ENCODE measurements around the gene DSN1.

DNA sequence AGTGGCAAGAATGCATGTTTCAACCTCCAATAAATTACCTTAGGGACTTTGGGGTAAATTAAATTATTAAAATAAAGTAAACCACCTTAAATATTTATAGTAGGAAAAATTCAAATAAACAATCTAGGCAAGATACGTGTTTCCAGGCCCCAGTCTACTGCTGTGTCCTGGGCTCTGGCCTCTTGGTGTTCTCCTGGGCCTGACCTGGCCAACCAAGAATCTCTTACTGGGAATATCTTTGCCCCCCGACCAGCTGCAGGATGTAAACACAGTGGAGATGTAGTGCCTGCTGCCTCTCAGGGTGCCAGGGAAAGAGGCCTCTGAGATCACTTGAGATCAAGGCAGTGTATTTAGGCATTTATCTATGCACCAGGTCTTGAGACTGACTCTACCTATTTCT, 11.7 kb upstream of the DSN1 start:
- TF ChIP-seq, protein P1, sequence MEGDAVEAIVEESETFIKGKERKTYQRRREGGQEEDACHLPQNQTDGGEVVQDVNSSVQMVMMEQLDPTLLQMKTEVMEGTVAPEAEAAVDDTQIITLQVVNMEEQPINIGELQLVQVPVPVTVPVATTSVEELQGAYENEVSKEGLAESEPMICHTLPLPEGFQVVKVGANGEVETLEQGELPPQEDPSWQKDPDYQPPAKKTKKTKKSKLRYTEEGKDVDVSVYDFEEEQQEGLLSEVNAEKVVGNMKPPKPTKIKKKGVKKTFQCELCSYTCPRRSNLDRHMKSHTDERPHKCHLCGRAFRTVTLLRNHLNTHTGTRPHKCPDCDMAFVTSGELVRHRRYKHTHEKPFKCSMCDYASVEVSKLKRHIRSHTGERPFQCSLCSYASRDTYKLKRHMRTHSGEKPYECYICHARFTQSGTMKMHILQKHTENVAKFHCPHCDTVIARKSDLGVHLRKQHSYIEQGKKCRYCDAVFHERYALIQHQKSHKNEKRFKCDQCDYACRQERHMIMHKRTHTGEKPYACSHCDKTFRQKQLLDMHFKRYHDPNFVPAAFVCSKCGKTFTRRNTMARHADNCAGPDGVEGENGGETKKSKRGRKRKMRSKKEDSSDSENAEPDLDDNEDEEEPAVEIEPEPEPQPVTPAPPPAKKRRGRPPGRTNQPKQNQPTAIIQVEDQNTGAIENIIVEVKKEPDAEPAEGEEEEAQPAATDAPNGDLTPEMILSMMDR (IDR thresholded peaks at IDR 0.05; ENCODE audit: low read depth, low read length, poor library complexity, severe bottlenecking) = no peak
- no peak for TF ChIP-seq EZH2phosphoT487 (IDR thresholded peaks at IDR 0.05; ENCODE audit: borderline replicate concordance, low read length)

All from DOHH2 (cell line).